ENCODE data around the gene EIF3I.

DNA sequence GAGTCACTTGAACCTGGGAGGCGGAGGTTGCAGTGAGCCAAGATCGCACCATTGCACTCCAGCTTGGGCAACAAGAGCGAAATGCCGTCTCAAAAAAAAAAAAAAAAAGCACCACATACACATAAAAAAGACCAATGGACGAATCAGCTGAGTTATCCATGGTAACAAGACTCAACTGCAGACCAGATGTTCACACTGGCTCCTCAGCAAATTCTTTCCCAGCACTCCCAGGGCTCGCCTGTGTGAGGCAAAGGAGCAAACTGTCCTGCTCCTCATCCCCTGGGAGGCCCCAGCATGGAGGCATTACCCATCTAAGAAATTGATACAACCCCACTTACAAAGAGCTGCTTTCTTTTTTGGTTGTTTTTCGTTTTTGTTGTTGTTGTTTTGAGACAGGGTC lies 3.2 kb upstream of the EIF3I start:
- TF ChIP-seq, protein P1, sequence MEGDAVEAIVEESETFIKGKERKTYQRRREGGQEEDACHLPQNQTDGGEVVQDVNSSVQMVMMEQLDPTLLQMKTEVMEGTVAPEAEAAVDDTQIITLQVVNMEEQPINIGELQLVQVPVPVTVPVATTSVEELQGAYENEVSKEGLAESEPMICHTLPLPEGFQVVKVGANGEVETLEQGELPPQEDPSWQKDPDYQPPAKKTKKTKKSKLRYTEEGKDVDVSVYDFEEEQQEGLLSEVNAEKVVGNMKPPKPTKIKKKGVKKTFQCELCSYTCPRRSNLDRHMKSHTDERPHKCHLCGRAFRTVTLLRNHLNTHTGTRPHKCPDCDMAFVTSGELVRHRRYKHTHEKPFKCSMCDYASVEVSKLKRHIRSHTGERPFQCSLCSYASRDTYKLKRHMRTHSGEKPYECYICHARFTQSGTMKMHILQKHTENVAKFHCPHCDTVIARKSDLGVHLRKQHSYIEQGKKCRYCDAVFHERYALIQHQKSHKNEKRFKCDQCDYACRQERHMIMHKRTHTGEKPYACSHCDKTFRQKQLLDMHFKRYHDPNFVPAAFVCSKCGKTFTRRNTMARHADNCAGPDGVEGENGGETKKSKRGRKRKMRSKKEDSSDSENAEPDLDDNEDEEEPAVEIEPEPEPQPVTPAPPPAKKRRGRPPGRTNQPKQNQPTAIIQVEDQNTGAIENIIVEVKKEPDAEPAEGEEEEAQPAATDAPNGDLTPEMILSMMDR (IDR thresholded peaks at IDR 0.05; ENCODE audit: low read length): no peak
- TF ChIP-seq EZH2 (IDR thresholded peaks at IDR 0.05; ENCODE audit: borderline replicate concordance, low read length): no peak

Data from OCI-LY1 (cell line).